ENCODE data around the gene CYTH1.

The CYTH1 gene

DNA sequence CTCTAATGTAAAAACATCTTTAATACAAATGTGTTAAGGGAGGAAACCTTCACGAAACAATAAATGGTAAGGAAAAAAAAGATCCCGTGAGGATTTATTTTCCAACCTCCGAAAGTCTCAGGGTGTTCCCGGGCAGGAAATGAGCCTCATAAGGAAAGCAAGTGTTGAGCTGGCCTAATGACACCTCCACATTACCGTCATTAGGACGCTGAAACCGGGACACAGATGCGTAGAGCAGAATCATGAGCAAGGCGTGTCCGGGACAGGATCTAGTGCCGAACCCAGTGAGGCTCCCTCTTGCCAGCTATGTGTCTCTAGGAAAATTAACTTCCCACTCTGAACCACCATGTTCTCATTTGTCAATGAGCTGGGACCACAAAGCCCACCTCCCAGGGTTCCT is 22.7 kb upstream of the CYTH1 start:
- no peak for DNase-seq

- peak in 1 of 2 donors; percentile 25 for DNase-seq
These were observed 21.2 kb upstream of the CYTH1 start for GRCh38 chr17:78803186-78803845.

GRCh38 chr17:78802459-78802858 is 20.4 kb upstream of the CYTH1 start:
- no peak for DNase-seq

DNA sequence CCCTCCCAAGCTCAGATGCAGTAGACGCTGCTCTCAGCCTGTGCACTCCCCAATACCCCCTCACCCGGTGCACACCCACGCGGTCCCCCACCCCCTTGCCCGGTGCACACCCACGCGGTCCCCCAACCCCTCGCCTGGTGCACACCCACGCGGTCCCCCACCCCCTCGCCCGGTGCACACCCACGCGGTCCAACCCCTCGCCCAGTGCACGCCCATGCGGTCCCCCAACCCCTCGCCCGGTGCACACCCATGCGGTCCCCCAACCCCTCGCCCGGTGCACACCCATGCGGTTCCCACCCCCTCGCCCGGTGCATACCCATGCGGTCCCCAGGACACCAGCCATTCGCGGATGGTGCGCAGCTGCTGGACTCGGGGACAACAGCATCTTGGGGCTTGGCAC is 19.9 kb upstream of the CYTH1 start:
- no peak for DNase-seq

- DNase-seq, result no peak
These were observed 18.3 kb upstream of the CYTH1 start for GRCh38 chr17:78800132-78800931.

- DNase-seq, result peak; percentile 50 to 68
These were observed 16.9 kb upstream of the CYTH1 start for GRCh38 chr17:78798695-78799559.

DNA sequence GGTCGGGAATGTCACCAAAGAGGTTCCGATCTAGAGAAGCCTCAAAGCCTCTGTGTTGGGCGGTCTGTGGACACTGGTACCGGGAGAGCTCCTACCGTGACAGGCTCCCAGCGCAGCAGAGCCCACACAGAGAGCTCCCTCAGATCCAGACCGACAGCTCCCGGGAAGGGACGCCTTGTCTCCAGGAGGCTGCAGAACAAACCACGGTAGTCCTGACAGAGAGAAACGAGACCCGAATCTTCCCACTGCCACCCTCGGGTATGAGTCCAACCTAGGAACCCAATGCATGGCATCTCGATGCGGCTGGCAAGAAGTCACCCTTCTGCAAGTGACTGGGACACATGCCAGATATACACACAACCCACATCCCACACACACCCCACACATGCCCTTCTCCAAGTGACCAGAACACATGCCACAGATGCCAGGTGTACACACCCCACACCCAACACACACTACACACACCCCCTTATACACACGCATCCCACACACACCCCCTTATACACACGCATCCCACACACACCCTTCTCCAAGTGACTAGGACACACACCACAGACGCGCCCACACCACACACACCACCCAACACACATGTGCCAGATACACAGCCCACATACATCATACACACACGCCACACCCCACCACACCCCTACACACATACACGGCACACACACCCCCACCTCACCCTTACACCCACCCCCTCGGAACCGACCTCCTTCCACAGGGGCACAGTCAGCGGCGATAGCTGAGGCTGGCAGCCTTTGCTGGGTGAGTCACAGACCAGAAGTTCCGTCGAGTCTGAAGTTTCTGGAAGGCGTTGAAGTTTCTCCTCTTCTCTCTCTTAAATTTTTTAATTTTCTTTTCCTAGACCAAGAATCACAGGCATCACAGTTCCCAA is 15.9 kb upstream of the CYTH1 start:
- no peak for DNase-seq

- DNase-seq, result no peak
These were observed 15.1 kb upstream of the CYTH1 start for GRCh38 chr17:78797213-78797612.

DNA sequence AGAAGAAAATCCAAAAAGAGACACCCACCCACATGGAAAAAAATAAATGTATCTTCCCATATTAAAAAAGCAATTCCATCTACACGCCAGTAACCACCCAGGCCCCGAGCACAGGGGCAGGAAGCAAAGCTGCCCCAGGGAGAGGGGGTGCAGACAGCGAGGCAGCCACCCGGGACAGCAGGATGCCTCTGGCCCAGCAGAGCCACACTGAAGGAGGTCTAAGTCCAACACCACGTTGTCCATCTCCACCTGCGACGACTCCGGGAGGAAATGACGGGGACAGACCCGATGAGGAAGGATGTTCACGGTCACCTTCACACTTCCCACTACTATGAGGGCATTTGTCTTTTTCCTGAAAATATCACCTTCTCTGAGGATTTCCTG is 14.4 kb upstream of the CYTH1 start:
- no peak for DNase-seq

DNA sequence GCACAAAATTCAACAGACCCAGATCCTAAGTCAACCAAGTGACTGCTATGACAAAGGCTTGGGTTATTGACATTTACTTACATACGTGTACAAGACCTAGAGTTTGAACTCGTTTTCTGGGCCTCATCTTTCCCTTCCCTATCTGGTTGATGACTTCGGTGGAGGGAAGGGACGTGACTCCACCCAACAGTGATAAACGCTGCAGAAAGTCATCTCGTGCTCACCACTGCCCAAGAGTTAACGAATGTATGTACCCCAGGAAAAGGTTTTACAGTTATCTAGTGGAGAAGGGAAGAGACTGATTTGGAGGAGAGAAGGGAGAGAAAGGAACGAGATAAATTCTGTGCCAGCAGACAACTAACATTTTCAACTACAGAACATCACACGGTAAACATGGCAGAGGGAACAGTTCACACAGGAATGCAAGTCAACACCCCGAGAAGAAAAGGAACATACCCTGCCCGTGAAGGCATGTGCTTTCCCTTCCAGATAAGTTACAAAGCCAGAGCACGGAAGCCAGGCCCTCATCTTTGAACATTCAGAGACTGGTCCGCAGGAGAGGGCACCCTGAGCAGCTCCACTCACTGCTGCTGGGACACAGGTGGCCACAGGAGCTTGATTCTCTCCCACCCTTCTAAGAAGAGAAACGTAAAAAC is 13.9 kb upstream of the CYTH1 start:
- no peak for DNase-seq

DNA sequence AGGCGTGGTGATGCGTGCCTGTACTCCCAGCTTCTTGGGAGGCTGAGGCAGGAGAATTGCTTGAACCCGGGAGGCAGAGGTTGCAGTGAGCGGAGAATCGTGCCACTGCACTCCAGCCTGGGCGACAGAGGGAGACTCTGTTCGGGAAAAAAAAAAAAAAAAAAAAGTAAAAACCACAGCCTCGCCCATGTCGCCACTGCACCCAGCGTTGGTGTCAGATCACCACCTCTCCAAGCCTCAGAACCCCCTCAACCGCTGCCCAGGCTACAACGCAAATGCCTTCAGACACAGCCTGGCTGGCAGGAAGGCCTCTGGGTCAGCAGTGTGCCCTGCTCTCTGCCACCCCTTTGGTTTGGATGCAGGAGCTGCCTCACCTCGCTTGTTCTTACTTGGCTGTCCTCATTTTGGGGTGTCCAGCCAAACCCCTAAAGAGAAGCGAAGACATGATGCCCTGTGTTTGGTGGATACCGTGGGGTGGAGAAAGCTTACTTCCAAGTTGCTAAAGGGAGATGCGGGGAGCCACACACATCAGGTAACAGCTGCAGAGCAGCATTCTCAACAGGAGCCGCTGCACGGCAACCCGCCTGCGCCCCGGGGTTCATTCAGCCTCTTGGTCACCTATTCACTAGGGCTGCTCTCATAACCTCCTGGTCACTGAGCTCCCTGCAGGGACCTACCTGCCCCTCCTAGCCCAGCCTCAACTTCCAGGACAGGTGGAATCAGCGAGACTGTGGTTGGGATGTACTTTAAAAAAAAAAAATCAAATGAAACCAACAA is 13.0 kb upstream of the CYTH1 start:
- DNase-seq, result no peak

DNA sequence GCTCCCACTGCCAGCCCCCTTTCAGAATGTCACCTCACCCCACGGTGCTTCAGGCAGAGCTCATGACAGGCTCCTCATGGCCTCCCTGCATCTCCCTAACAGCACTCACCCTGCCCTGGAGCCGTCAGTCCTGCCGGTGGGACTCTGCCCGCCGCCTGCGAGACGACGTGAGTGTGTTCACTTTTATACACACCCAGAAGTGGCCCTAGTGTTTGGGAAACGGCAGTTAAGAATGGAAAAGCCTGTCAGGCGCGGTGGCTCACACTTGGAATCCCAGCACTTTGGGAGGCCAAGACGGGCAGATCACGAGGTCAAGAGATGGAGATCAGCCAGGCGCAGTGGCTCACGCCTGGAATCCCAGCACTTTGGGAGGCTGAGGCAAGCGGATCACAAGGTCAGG is 12.3 kb upstream of the CYTH1 start:
- no peak for DNase-seq

DNA sequence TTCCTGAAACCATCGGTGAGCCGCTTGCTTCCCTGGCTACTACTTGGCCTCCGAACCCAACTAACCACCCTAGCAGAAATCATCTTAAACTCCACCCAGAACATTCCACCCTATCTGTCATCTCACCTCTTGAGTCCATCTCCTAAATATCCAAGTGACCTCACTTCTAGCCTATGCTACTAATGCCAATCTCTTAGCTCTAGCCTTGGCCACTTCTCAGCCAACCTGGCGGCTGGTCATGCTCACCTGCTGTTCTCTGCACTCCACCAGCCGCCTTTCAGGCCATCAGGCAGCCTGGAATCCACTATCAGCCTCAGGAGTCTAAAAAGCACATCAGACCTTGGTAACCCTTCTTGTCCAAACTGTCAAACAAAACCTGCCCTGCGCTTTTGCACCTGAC is 11.9 kb upstream of the CYTH1 start:
- no peak for DNase-seq

GRCh38 chr17:78793415-78793814 is 11.3 kb upstream of the CYTH1 start:
- DNase-seq, result no peak

- no peak for DNase-seq
These were observed 10.0 kb upstream of the CYTH1 start for GRCh38 chr17:78791840-78792709.

GRCh38 chr17:78790552-78790951 is 8.5 kb upstream of the CYTH1 start:
- DNase-seq, result no peak

DNA sequence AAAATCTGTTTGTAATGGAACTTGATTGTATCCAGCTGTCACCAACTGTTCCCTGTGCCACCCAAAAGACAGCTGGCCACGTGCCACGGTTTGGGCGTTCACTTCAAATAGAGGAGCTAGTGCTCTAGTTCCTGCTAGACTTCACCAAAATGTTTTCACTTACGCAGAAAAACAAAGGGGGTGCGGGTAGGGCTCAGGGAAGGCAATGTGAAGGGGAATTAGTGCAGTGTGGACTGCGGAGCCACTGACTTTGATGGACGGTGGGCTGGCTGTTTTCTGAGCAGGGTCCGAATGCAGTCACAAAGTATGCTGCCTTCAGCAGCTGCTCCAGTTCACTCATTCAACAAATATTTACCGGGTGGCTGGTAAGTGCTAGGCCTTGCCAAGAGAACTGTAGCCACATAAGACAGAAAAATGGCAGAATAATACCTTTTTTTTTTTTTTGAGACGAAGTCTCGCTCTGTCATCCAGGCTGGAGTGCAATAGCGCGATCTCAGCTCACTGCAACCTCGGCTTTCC is 7.6 kb upstream of the CYTH1 start:
- DNase-seq, result peak; percentile 65 to 67

- DNase-seq, result no peak
These were observed 7.1 kb upstream of the CYTH1 start for GRCh38 chr17:78789149-78789662.

GRCh38 chr17:78788451-78788850 is 6.4 kb upstream of the CYTH1 start:
- DNase-seq, result no peak

GRCh38 chr17:78787444-78787843 is 5.4 kb upstream of the CYTH1 start:
- DNase-seq, result no peak
